GM12878 (cell line): ENCODE data around the gene NKX2-3. TPM values are rescaled to one million over a fixed set of nuclear protein-coding genes. Genes with fewer than 3 reads are reported as not detected.

ENCODE experiments used
- TCF12 ChIP-seq: IDR thresholded peaks from 2 replicates; pipeline ENCODE4 v1.6.1; 2011; ENCODE audit warnings: low read depth, mild to moderate bottlenecking, low read length
- YY1 ChIP-seq: IDR thresholded peaks from 2 replicates; pipeline ENCODE4 v1.6.1; 2011; ENCODE audit warnings: low read depth, mild to moderate bottlenecking, low read length
- ZNF384 ChIP-seq: IDR thresholded peaks from 2 replicates; pipeline ENCODE4 v1.6.1; 2012; ENCODE audit warnings: low read depth, mild to moderate bottlenecking, low read length, improper control_type of control experiment, borderline replicate concordance
- ZNF687 ChIP-seq: fragments of 450-650 bp; IDR thresholded peaks from 2 replicates; pipeline ENCODE4 v1.6.1; 2017; ENCODE audit warnings: mild to moderate bottlenecking, moderate library complexity
- polyA plus RNA-seq, 11 experiments: library from polyadenylated mRNA; depleted of rRNA in 4 of 11; unstranded in 6 of 11; stranded (reverse) in 5 of 11; fragments of >200 nt; fragmentation: Nextera tagmentation in 4 of 11; fragmentation: Illumina TruSeq in 1 of 11; extraction: Ambion mirVana in 4 of 11; extraction: Trizol in 1 of 11; gene quantifications; 1 replicate in 1 of 11; 2 replicates in 10 of 11; pipeline versions ENCODE4 v1.2.1 to v1.2.3, GENCODE V29; 2011 to 2016; ENCODE audit warnings: inconsistent platforms in 2 of 11, missing spikeins in 2 of 11, low read depth in 1 of 11
- total RNA-seq, 4 experiments: library from RNA; depleted of rRNA in 3 of 4; stranded (reverse); fragments of >200 nt in 3 of 4; fragmentation: Illumina TruSeq in 1 of 4; extraction: Trizol in 1 of 4; gene quantifications; 2 replicates each; pipeline versions ENCODE4 v1.2.1 to v1.2.3, GENCODE V29; 2013 to 2021
- TF ChIP-seq, protein P1 (sequence below): fragments of 450-650 bp; formaldehyde crosslinking; IDR thresholded peaks from 2 replicates; pipeline ENCODE4 v1.4.0; 2020; ENCODE audit warnings: mild to moderate bottlenecking, moderate library complexity
- TF ChIP-seq, protein P2 (sequence below): IDR thresholded peaks from 2 replicates; pipeline ENCODE4 v1.6.1; 2012; ENCODE audit warnings: mild to moderate bottlenecking, low read depth, low read length

Gene NKX2-3
- total and polyA plus RNA-seq, 10 of the 15 experiments (the other 5 are each of a cell fraction or from before 2014, with no cell fraction given): not detected

- TF ChIP-seq ZNF687: no peak
- TF ChIP-seq ZNF384: no peak
- TF ChIP-seq, protein P1, sequence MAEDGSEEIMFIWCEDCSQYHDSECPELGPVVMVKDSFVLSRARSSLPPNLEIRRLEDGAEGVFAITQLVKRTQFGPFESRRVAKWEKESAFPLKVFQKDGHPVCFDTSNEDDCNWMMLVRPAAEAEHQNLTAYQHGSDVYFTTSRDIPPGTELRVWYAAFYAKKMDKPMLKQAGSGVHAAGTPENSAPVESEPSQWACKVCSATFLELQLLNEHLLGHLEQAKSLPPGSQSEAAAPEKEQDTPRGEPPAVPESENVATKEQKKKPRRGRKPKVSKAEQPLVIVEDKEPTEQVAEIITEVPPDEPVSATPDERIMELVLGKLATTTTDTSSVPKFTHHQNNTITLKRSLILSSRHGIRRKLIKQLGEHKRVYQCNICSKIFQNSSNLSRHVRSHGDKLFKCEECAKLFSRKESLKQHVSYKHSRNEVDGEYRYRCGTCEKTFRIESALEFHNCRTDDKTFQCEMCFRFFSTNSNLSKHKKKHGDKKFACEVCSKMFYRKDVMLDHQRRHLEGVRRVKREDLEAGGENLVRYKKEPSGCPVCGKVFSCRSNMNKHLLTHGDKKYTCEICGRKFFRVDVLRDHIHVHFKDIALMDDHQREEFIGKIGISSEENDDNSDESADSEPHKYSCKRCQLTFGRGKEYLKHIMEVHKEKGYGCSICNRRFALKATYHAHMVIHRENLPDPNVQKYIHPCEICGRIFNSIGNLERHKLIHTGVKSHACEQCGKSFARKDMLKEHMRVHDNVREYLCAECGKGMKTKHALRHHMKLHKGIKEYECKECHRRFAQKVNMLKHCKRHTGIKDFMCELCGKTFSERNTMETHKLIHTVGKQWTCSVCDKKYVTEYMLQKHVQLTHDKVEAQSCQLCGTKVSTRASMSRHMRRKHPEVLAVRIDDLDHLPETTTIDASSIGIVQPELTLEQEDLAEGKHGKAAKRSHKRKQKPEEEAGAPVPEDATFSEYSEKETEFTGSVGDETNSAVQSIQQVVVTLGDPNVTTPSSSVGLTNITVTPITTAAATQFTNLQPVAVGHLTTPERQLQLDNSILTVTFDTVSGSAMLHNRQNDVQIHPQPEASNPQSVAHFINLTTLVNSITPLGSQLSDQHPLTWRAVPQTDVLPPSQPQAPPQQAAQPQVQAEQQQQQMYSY (CRISPR knock-in tag): no peak
- TF ChIP-seq YY1: no peak
- TF ChIP-seq, protein P2, sequence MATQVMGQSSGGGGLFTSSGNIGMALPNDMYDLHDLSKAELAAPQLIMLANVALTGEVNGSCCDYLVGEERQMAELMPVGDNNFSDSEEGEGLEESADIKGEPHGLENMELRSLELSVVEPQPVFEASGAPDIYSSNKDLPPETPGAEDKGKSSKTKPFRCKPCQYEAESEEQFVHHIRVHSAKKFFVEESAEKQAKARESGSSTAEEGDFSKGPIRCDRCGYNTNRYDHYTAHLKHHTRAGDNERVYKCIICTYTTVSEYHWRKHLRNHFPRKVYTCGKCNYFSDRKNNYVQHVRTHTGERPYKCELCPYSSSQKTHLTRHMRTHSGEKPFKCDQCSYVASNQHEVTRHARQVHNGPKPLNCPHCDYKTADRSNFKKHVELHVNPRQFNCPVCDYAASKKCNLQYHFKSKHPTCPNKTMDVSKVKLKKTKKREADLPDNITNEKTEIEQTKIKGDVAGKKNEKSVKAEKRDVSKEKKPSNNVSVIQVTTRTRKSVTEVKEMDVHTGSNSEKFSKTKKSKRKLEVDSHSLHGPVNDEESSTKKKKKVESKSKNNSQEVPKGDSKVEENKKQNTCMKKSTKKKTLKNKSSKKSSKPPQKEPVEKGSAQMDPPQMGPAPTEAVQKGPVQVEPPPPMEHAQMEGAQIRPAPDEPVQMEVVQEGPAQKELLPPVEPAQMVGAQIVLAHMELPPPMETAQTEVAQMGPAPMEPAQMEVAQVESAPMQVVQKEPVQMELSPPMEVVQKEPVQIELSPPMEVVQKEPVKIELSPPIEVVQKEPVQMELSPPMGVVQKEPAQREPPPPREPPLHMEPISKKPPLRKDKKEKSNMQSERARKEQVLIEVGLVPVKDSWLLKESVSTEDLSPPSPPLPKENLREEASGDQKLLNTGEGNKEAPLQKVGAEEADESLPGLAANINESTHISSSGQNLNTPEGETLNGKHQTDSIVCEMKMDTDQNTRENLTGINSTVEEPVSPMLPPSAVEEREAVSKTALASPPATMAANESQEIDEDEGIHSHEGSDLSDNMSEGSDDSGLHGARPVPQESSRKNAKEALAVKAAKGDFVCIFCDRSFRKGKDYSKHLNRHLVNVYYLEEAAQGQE: no peak
- TF ChIP-seq TCF12: no peak
Observed at GRCh38 chr10:99558708-99559107, 26.0 kb downstream of the NKX2-3 start (continued).
